Neural cell (in vitro differentiated cells): ENCODE data around the gene DHX30. TPM values are rescaled to one million over a fixed set of nuclear protein-coding genes. Genes with fewer than 3 reads are reported as not detected.

Experiments used
- H2AFZ ChIP-seq: fragments of 200-600, 300-800 bp; sonication (generic), shearing (Covaris generic); 2 replicates; pipeline ENCODE4 v1.6.0; 2014; ENCODE audit warnings: low read depth, mild to moderate bottlenecking, antibody characterized with exemption, low read length, moderate library complexity
- H3F3A ChIP-seq: fragments of 200-600 bp; shearing (Covaris generic); 2 replicates; pipeline ENCODE4 v1.6.1; 2016; ENCODE audit warnings: mild to moderate bottlenecking, moderate library complexity, mixed read lengths, antibody characterized with exemption, low read length; ENCODE audit not compliant: insufficient read depth, poor library complexity, severe bottlenecking
- H3K27ac ChIP-seq: fragments of 200-600, 300-800 bp; sonication (generic), shearing (Covaris generic); 2 replicates; pipeline ENCODE4 v1.5.1; 2014; ENCODE audit warnings: mild to moderate bottlenecking, low read length, moderate library complexity
- H3K27me3 ChIP-seq: fragments of 300-800, 200-600 bp; sonication (generic), shearing (Covaris generic); 2 replicates; pipeline ENCODE4 v1.6.0; 2014; ENCODE audit warnings: mild to moderate bottlenecking, low read depth, low read length, moderate library complexity; ENCODE audit not compliant: insufficient read depth
- H3K36me3 ChIP-seq: fragments of 300-800, 200-600 bp; sonication (generic), shearing (Covaris generic); 2 replicates; pipeline ENCODE4 v1.5.1; 2014; ENCODE audit warnings: mild to moderate bottlenecking, antibody characterized with exemption, low read length, moderate library complexity; ENCODE audit not compliant: insufficient read depth
- H3K4me2 ChIP-seq: fragments of 300-800, 200-600 bp; sonication (generic), shearing (Covaris generic); 2 replicates; pipeline ENCODE4 v1.6.0; 2014; ENCODE audit warnings: mild to moderate bottlenecking, low read length
- H3K4me3 ChIP-seq: fragments of 300-800, 200-600 bp; sonication (generic), shearing (Covaris generic); 2 replicates; pipeline ENCODE4 v1.5.1; 2014; ENCODE audit warnings: mild to moderate bottlenecking, low read length, moderate library complexity
- H3K79me2 ChIP-seq: fragments of 200-600 bp; shearing (Covaris generic); replicated peaks from 2 replicates; pipeline ENCODE4 v1.6.0; 2014; ENCODE audit warnings: mild to moderate bottlenecking, low read length, moderate library complexity; ENCODE audit not compliant: insufficient read depth
- H3K9ac ChIP-seq: fragments of 300-800, 200-600 bp; sonication (generic), shearing (Covaris generic); 2 replicates; pipeline ENCODE4 v1.6.1; 2016; ENCODE audit warnings: mild to moderate bottlenecking, low read length, mixed read lengths
- H3K9me2 ChIP-seq: fragments of 200-600 bp; shearing (Covaris generic); 2 replicates; pipeline ENCODE4 v1.6.1; 2016; ENCODE audit warnings: mild to moderate bottlenecking, low read length, mixed read lengths; ENCODE audit not compliant: insufficient read depth
- H3K9me3 ChIP-seq: fragments of 200-600, 300-800 bp; sonication (generic), shearing (Covaris generic); 2 replicates; pipeline ENCODE4 v1.6.1; 2016; ENCODE audit warnings: mild to moderate bottlenecking, mixed run types, low read length, moderate library complexity, mixed read lengths
- H4K20me1 ChIP-seq: fragments of 200-600 bp; shearing (Covaris generic); 2 replicates; pipeline ENCODE4 v1.6.1; 2016; ENCODE audit warnings: mild to moderate bottlenecking, mixed run types; ENCODE audit not compliant: insufficient read depth
- CTCF ChIP-seq: fragments of 450-650 bp; IDR thresholded peaks from 2 replicates; pipeline ENCODE4 v1.5.1; 2014; ENCODE audit warnings: antibody characterized with exemption, mild to moderate bottlenecking, moderate library complexity; ENCODE audit not compliant: poor library complexity, severe bottlenecking
- EP300 ChIP-seq: fragments of 450-650 bp; conservative IDR thresholded peaks from 2 replicates; pipeline ENCODE4 v1.6.1; 2014; ENCODE audit warnings: antibody characterized with exemption, mild to moderate bottlenecking, moderate library complexity; ENCODE audit not compliant: poor library complexity, severe bottlenecking
- EZH2 ChIP-seq: fragments of 200-600, 300-800 bp; shearing (Covaris generic), sonication (generic); IDR thresholded peaks from 2 replicates; pipeline ENCODE4 v1.6.1; 2014; ENCODE audit warnings: antibody characterized with exemption, low read length, borderline replicate concordance, mild to moderate bottlenecking; ENCODE audit not compliant: insufficient read depth, poor library complexity, severe bottlenecking
- MXI1 ChIP-seq: fragments of 450-650 bp; conservative IDR thresholded peaks from 2 replicates; pipeline ENCODE4 v1.6.1; 2014; ENCODE audit warnings: antibody characterized with exemption, mild to moderate bottlenecking; ENCODE audit not compliant: poor library complexity, severe bottlenecking
- POLR2AphosphoS5 ChIP-seq: IDR thresholded peaks from 2 replicates; pipeline ENCODE4 v1.6.1; 2012
- RAD21 ChIP-seq: fragments of 450-650 bp; conservative IDR thresholded peaks from 2 replicates; pipeline ENCODE4 v1.6.1; 2014; ENCODE audit warnings: antibody characterized with exemption, mild to moderate bottlenecking, moderate library complexity
- REST ChIP-seq: IDR thresholded peaks from 2 replicates; pipeline ENCODE4 v1.6.1; 2012; ENCODE audit warnings: borderline replicate concordance
- SMC3 ChIP-seq: fragments of 450-650 bp; conservative IDR thresholded peaks from 2 replicates; pipeline ENCODE4 v1.6.1; 2014; ENCODE audit warnings: antibody characterized with exemption, mild to moderate bottlenecking, moderate library complexity; ENCODE audit not compliant: poor library complexity
- TAF1 ChIP-seq: IDR thresholded peaks from 2 replicates; pipeline ENCODE4 v1.6.1; 2012; ENCODE audit warnings: low read depth
- polyA plus RNA-seq: library from polyadenylated mRNA; depleted of rRNA; stranded (reverse); fragments of >200 nt; gene quantifications from 2 replicates; pipeline ENCODE4 v1.2.3, GENCODE V29; 2014

Gene DHX30
- polyA plus RNA-seq, 1 donor from 2014 or later = 101 TPM

DNA sequence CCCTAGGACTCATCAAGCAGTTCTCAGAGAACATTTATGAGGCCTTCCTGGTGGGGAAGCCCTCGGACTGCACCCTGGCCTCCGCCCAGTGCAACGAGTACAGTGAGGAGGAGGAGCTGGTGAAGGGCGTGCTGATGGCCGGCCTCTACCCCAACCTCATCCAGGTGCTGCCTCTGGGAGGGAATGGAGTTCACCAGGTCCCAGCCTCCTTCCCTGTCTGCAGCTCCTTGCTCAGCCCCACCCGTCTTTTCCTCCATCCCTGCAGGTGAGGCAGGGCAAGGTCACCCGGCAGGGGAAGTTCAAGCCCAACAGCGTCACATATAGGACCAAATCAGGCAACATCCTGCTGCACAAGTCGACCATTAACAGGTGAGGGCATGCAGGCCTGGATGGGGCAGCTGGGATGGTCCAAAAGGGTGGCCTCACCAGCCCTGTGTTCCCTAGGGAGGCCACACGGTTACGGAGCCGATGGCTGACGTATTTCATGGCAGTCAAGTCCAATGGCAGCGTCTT is 46.3 kb downstream of the DHX30 start:
- no peaks in the 10 kb centered on the region for H3K9me2 ChIP-seq
- no peak overlapping the region for H3K4me2 ChIP-seq
- no peak overlapping the region for H3K9ac ChIP-seq
- no peaks in the 10 kb centered on the region for H3K79me2 ChIP-seq
- TF ChIP-seq TAF1 = no peak
- peak; percentile 25 for TF ChIP-seq POLR2AphosphoS5
- no peak overlapping the region for H2AFZ ChIP-seq
- no peaks in the 10 kb centered on the region for H4K20me1 ChIP-seq
- H3F3A ChIP-seq = no peaks in the 10 kb centered on the region
- H3K27me3 ChIP-seq = no peaks in the 10 kb centered on the region
- H3K27ac ChIP-seq = no peak overlapping the region
- H3K4me3 ChIP-seq = no peak overlapping the region
- no peaks in the 10 kb centered on the region for H3K36me3 ChIP-seq
- H3K9me3 ChIP-seq = no peaks in the 10 kb centered on the region

GRCh38 chr3:47849699-47850563 is 47.0 kb downstream of the DHX30 start:
- Histone ChIP-seq H3K9ac (no peak overlapping the region), H3K4me3 (no peak overlapping the region), H3K27me3 (no peaks in the 10 kb centered on the region), H3K27ac (no peak overlapping the region), H3K9me3 (no peaks in the 10 kb centered on the region), H3K4me2 (no peak overlapping the region), H3K36me3 (no peaks in the 10 kb centered on the region), H4K20me1 (no peaks in the 10 kb centered on the region), H3F3A (no peaks in the 10 kb centered on the region), H2AFZ (no peak overlapping the region), H3K9me2 (no peaks in the 10 kb centered on the region), H3K79me2 (no peaks in the 10 kb centered on the region)
- no peak for TF ChIP-seq EZH2
- TF ChIP-seq SMC3 = no peak
- TF ChIP-seq CTCF = peak; percentile 22

DNA sequence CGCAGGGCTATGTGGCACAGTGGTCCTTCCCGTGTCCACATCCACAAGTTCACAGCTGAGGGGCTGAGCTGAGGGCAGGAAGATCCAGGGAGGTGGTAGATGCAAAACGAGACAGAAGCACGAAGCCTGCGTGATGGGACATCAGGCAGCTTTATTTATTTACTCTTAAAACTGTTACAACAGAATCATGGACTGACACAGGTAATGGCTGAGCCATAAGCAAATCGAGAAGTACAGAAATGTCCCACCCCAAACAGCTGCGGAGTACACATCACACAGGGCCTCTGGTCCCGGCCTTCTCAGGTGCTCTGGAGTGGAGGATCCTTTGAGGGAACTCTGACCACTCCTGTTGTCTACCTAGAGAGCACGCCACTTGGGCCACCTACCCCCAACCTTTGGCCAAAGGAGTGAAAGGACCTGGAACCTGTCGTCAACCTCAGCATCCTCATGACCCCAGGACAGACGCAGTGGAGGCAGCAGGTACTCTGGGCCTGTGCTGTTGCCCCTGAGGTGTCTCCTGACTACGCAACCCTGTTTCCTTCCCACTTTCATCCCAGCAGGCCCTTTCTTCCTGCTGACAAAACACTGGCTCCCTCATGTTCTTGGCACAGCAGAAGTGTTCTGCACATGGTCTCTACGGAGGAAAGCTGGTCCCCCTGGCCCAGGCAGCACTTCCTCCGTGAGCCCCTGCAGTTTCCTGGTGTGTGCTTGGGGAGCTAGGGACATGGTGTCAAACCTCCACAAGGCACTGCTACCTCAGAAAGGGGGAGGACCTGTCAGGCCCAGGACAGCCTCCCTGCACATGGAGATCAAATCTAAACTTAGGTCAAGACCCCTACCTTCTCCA is 47.8 kb downstream of the DHX30 start:
- Histone ChIP-seq H3K4me2 (no peak overlapping the region), H3K9me3 (no peaks in the 10 kb centered on the region), H3K27me3 (no peaks in the 10 kb centered on the region), H3K27ac (no peak overlapping the region), H3F3A (no peaks in the 10 kb centered on the region), H4K20me1 (no peaks in the 10 kb centered on the region), H3K79me2 (no peaks in the 10 kb centered on the region), H3K9ac (no peak overlapping the region), H3K36me3 (peaks cover 3% of the 10 kb centered on the region), H2AFZ (no peak overlapping the region), H3K9me2 (no peaks in the 10 kb centered on the region), H3K4me3 (no peak overlapping the region)
- TF ChIP-seq POLR2AphosphoS5 = no peak
- no peak for TF ChIP-seq CTCF
- no peak for TF ChIP-seq EP300
- TF ChIP-seq REST = no peak
- no peak for TF ChIP-seq TAF1
- no peak for TF ChIP-seq RAD21
- no peak for TF ChIP-seq EZH2
- TF ChIP-seq SMC3 = no peak
- no peak for TF ChIP-seq MXI1
